Subcutaneous abdominal adipose tissue (tissue), 5 donors: Measurements from ENCODE around the gene ANKS1A.

ENCODE experiments used
- H3K27ac ChIP-seq: one replicate; pipeline ENCODE4 v1.7.0; 2013; ENCODE audit warnings: low read depth, mild to moderate bottlenecking, inconsistent platforms, low read length, moderate library complexity
- H3K27me3 ChIP-seq, 5 donors: one replicate each; pipeline ENCODE4 v1.7.0; 2013; ENCODE audit warnings: low read length in 5 of 5, inconsistent platforms in 1 of 5; ENCODE audit not compliant: control insufficient read depth in 5 of 5, insufficient read depth in 4 of 5
- H3K36me3 ChIP-seq, 5 donors: one replicate each; pipeline ENCODE4 v1.7.0; 2013; ENCODE audit warnings: low read length in 5 of 5; ENCODE audit not compliant: control insufficient read depth in 5 of 5, insufficient read depth in 5 of 5
- H3K4me1 ChIP-seq, 5 donors: one replicate each; pipeline ENCODE4 v1.7.0; 2013; ENCODE audit warnings: low read length in 5 of 5, mild to moderate bottlenecking in 3 of 5, moderate library complexity in 1 of 5; ENCODE audit not compliant: control insufficient read depth in 5 of 5, insufficient read depth in 5 of 5
- H3K4me3 ChIP-seq, 5 donors: one replicate each; pipeline ENCODE4 v1.7.0; 2013; ENCODE audit warnings: low read length in 5 of 5, low read depth in 1 of 5
- H3K9ac ChIP-seq, 5 donors: one replicate each; pipeline ENCODE4 v1.7.0; 2013; ENCODE audit warnings: low read length in 5 of 5, mild to moderate bottlenecking in 4 of 5, moderate library complexity in 3 of 5
- H3K9me3 ChIP-seq, 5 donors: one replicate each; pipeline ENCODE4 v1.7.0; 2013; ENCODE audit warnings: low read length in 5 of 5; ENCODE audit not compliant: control insufficient read depth in 5 of 5
- donor health status: healthy.
- donor health status: healthy.
- donor health status: healthy.
- donor health status: healthy.
- donor health status: healthy.

ANKS1A gene

DNA sequence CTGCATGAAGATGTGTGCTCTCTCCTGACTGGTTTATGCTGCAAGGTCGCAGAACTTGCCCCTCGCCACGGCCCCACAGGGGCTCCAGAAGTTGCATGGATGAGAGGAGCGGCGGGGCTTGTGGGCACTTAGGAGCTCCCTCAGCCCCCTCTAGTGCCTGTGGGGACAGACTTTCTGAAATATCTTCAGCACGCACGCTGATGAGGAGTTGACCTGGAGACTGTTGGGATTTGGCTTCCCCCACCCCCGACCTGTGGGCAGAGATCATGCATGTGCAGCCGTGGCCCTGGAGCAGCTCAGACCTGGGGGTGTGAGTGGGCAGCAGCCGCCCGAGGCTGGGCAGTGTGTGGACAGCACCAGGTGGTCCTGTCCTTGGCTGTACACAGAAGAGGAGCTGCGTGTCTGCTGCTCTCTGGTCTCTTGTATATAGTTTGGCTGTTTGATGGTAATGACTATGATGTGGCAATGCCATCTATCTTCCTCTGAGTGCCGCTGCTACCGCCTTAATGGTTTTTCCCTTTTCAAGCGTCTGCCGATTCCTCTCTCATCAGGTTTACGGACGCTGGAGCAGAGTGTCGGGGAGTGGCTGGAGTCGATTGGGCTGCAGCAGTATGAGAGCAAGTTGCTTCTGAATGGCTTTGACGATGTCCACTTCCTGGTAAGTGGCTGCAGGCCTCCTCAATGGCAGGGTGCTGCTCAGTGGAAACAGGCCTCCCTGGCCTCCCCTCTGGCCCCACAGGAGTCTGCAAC, 170.7 kb downstream of the ANKS1A start:
- no peak overlapping the region for H3K27ac ChIP-seq
- H3K27me3 ChIP-seq: no peaks in the 10 kb centered on the region
- peaks cover 2 to 83% (median 33%) of the 10 kb centered on the region in 5 donors for H3K4me1 ChIP-seq
- H3K9me3 ChIP-seq: no peaks in the 10 kb centered on the region
- peaks cover 0 to 87% (median 73%) of the 10 kb centered on the region in 5 donors for H3K36me3 ChIP-seq
- peak overlapping the region in 1 of 5 donors; percentile 18 for H3K9ac ChIP-seq
- H3K4me3 ChIP-seq: no peak overlapping the region

DNA sequence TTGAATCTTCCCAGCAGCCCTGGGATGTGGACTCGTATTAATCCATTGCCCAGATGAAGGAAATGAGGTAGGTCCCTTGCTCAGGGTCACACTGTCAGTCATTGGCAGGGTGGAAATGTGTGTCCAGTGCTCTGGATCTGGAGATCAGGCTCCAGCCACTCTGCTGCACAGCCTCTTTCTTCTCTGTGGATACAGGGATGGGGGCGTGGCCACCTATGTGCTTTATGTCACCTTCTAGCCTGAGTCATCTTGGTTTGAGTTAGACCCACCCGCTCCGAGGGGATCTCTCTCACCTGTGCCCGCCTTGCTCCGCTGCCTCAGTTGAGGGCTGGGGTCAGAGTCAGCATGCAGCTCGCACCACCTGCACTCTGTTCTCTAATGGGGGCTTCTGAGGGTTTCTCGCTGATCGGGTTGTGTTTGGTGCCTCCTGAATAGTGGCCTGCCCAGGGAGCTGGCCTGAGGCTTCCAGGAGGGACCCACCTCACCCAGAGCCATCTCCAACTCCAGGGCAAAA, 172.1 kb downstream of the ANKS1A start:
- H3K9me3 ChIP-seq: no peaks in the 10 kb centered on the region
- no peak overlapping the region for H3K9ac ChIP-seq
- H3K4me1 ChIP-seq: peaks cover 2 to 78% (median 33%) of the 10 kb centered on the region in 5 donors
- no peak overlapping the region for H3K4me3 ChIP-seq
- H3K36me3 ChIP-seq: peaks cover 0 to 90% (median 77%) of the 10 kb centered on the region in 5 donors
- no peaks in the 10 kb centered on the region for H3K27me3 ChIP-seq
- H3K27ac ChIP-seq: no peak overlapping the region

DNA sequence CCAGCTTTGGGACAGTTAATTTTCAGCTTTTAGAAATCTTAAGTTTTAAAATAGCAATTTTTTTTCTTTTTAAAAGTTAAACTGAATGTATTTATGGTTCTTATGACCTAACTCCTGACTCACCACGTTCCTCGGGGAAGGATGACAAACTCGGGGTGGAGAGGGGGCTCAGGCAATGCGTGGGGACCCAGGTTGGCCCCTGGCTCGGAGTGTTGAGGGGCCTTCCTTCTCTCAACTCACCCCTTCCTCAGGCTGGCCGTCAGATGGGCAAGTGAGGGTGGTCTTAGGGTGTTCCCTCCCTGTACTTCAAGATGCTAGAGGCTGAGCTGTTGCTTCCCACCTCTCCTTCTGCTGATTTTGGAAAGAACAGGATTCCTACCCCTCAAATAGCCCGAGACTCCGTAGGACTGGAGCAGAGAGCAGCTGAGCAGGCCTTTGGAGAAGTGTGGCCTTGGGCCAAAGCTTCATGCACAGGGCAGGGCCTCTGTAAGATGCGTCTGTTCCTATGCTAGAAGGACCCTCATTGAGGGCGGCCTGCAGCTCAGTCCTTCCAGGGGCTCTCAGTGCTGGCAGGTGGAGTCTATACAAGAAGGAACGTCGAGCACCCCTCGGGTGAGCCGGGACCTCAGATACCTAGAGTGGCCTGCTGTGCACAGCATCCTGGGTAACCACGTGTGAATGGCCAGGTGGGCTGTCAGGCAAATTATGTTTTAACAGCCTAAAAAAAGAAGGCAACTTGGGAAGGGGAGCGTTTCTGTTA, 172.8 kb downstream of the ANKS1A start:
- H3K4me1 ChIP-seq: peaks cover 2 to 77% (median 36%) of the 10 kb centered on the region in 5 donors
- peaks cover 0 to 94% (median 80%) of the 10 kb centered on the region in 5 donors for H3K36me3 ChIP-seq
- no peak overlapping the region for H3K27ac ChIP-seq
- H3K27me3 ChIP-seq: no peaks in the 10 kb centered on the region
- H3K4me3 ChIP-seq: no peak overlapping the region
- no peak overlapping the region for H3K9ac ChIP-seq
- no peaks in the 10 kb centered on the region for H3K9me3 ChIP-seq

DNA sequence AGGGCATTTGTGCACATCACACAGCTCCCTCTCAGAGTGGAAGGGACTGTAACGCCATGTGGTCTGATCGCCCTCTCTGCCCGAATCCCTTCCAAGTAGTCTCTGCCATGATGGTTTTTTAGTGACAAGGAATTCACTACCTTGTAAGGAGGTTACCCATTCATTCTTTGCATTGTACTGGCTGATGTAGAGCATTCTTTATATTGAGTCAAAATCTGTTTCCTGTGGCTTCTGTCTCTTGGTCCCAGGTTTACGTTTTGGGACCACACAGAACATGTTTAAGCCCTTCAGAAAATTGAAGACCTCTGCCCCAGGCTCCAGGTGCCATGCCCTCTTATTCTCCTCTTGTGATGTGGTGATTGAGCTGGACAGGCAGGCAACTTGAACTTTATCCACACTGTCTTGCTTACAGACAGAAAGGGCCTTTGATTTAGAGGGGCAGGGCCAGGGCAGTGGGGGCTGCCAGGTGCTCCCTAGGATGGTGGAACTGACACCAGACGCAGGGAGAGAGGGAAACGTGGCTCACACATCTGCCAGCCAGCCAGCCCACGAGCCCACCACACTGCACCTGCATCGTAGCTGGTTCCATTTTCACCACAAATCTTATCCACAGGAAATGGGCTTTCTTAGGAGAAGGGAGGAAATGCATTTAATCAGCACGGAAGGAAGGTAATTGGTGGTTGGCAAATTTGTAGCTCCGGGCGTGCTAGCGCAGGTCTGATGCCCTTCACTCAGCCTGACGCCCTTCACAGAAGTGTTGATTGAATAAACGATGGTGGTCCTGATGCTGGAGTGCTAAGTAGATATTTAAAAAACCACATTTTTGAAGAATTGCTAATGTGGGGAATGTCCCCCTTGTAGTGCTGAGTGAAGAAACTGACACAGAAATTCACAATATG, 173.9 kb downstream of the ANKS1A start:
- Histone ChIP-seq H3K27ac (no peak overlapping the region), H3K36me3 (peaks cover 0 to 91% (median 78%) of the 10 kb centered on the region in 5 donors), H3K4me1 (peaks cover 2 to 66% (median 39%) of the 10 kb centered on the region in 5 donors), H3K9ac (peak overlapping the region in 1 of 5 donors; percentile 60), H3K4me3 (no peak overlapping the region), H3K9me3 (no peaks in the 10 kb centered on the region), H3K27me3 (no peaks in the 10 kb centered on the region)

GRCh38 chr6:35063701-35064280, 174.7 kb downstream of the ANKS1A start:
- Histone ChIP-seq H3K36me3 (peaks cover 0 to 92% (median 72%) of the 10 kb centered on the region in 5 donors), H3K27ac (no peak overlapping the region), H3K9me3 (no peaks in the 10 kb centered on the region), H3K4me3 (no peak overlapping the region), H3K27me3 (no peaks in the 10 kb centered on the region), H3K4me1 (peaks cover 2 to 64% (median 40%) of the 10 kb centered on the region in 5 donors), H3K9ac (no peak overlapping the region)

- peaks cover 2 to 62% (median 44%) of the 10 kb centered on the region in 5 donors for H3K4me1 ChIP-seq
- no peak overlapping the region for H3K9ac ChIP-seq
- H3K9me3 ChIP-seq: no peaks in the 10 kb centered on the region
- no peak overlapping the region for H3K27ac ChIP-seq
- no peaks in the 10 kb centered on the region for H3K27me3 ChIP-seq
- H3K36me3 ChIP-seq: peaks cover 0 to 92% (median 70%) of the 10 kb centered on the region in 5 donors
- H3K4me3 ChIP-seq: no peak overlapping the region
These were observed 175.2 kb downstream of the ANKS1A start for GRCh38 chr6:35064290-35064689.

DNA sequence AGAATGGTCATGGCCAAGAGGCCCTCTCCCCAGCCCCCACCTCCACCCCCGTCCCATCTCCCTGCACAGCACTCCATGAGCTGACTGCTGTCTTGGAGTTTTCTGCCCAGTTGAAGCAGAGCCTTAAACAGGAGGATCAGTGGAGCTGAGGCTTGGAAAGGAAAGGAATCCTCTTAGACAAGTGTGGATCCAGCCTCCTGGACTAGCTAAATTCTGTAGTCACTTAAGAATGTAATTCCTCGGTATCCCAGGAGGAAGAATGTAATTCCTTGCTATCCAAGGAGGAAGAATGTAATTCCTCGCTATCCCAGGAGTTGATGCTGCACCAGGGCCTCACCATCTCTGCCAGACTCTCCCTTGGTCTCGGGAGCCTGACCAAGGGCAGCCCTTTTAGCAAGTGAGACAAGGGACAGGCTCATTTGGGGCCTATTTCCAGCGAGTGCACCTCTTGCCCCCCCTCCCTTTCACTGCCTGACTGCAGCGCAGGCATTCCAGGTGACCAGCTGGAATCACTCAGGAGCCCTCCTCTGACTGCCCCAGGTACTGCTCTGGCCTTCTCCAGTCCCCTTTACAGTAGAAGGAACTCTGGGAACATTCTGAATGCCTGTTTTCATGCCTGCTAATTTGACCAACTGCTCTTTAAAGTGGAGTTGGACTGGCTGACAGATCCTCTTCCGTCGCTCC, 175.8 kb downstream of the ANKS1A start:
- Histone ChIP-seq H3K4me1 (peaks cover 2 to 56% (median 44%) of the 10 kb centered on the region in 5 donors), H3K27me3 (no peaks in the 10 kb centered on the region), H3K4me3 (no peak overlapping the region), H3K9ac (no peak overlapping the region), H3K36me3 (peaks cover 0 to 89% (median 65%) of the 10 kb centered on the region in 5 donors), H3K9me3 (no peaks in the 10 kb centered on the region), H3K27ac (no peak overlapping the region)

DNA sequence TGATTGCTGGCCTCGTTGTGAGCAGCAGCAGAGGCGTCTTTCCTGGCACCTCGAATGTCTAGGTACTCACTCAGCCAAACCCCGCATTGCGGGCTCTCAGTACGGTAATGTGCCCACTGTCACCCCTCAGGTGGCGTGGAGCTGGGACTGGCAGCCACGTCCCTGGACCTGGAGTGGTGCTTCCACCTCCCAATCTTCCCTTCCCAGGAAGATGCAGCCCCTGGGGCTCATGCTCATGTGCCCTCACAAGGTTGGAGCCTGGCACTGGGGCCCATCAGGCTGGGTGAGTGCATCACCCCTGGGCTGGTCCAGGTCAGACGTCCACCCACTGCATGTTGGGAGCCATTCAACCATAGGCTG, 176.4 kb downstream of the ANKS1A start:
- no peak overlapping the region for H3K4me3 ChIP-seq
- H3K27me3 ChIP-seq: no peaks in the 10 kb centered on the region
- no peak overlapping the region for H3K9ac ChIP-seq
- no peak overlapping the region for H3K27ac ChIP-seq
- no peaks in the 10 kb centered on the region for H3K9me3 ChIP-seq
- peaks cover 0 to 88% (median 60%) of the 10 kb centered on the region in 5 donors for H3K36me3 ChIP-seq
- H3K4me1 ChIP-seq: peaks cover 2 to 51% (median 40%) of the 10 kb centered on the region in 5 donors

GRCh38 chr6:35065870-35066269, 176.8 kb downstream of the ANKS1A start:
- Histone ChIP-seq H3K4me1 (peaks cover 2 to 46% (median 35%) of the 10 kb centered on the region in 5 donors), H3K36me3 (peaks cover 0 to 87% (median 59%) of the 10 kb centered on the region in 5 donors), H3K4me3 (no peak overlapping the region), H3K27ac (no peak overlapping the region), H3K9me3 (no peaks in the 10 kb centered on the region), H3K9ac (no peak overlapping the region), H3K27me3 (no peaks in the 10 kb centered on the region)
